Right lobe of liver (tissue), 6 donors: ENCODE results near the gene NRXN3. TPM values are rescaled to one million over a fixed set of nuclear protein-coding genes. Genes with fewer than 3 reads are reported as not detected.

Source experiments
- ATAC-seq, 4 donors: fragments of 200-7000 bp; cut with Tn5 transposase; one replicate each; pipeline ENCODE4 v1.9.1; 2020; ENCODE audit warnings: mild to moderate bottlenecking in 4 of 4, moderate library complexity in 4 of 4
- DNase-seq, 3 donors: peaks; one replicate each; pipeline ENCODE4 v3.0.0-alpha.2; 2020
- H3K27ac ChIP-seq, 3 donors: fragments of 200-600 bp; one replicate each; pipeline ENCODE4 v1.8.0; 2022
- H3K27me3 ChIP-seq, 2 donors: fragments of 200-600 bp; one replicate each; pipeline ENCODE4 v1.8.0; 2022
- H3K36me3 ChIP-seq, 4 donors: fragments of 200-600 bp; sonication (generic) in 1 of 4; one replicate each; pipeline versions ENCODE4 v1.5.1 to v1.8.0; 2017 to 2022; ENCODE audit warnings: control low read depth in 1 of 4
- H3K4me1 ChIP-seq, 4 donors: fragments of 200-600 bp; sonication (generic) in 1 of 4; one replicate each; pipeline versions ENCODE4 v1.5.1 to v1.8.0; 2017 to 2022; ENCODE audit warnings: control low read depth in 1 of 4
- H3K4me3 ChIP-seq, 3 donors: fragments of 200-600 bp; one replicate each; pipeline ENCODE4 v1.8.0; 2022
- H3K9me3 ChIP-seq, 4 donors: fragments of 200-600 bp; sonication (generic) in 1 of 4; one replicate each; pipeline versions ENCODE4 v1.5.1 to v1.8.0; 2017 to 2022; ENCODE audit warnings: control low read depth in 1 of 4
- POLR2A ChIP-seq: fragments of 450-650 bp; IDR thresholded peaks from one replicate; pipeline ENCODE4 v1.6.1; 2017; ENCODE audit warnings: antibody characterized with exemption, mild to moderate bottlenecking
- WGBS: methylation state at CpG from one replicate; pipeline ENCODE4 v1.1.6; 2018; ENCODE audit warnings: low coverage, low lambda C conversion rate; ENCODE audit not compliant: insufficient coverage; ENCODE audit errors: missing lambda C conversion rate; 5-methylcytosine and 5-hydroxymethylcytosine counted together
- intact Hi-C, 2 donors: fragments of 100-400 bp; cut with DNase I; formaldehyde crosslinking; loops; one replicate each; pipeline versions ENCODE4 v1.11.2 to v1.14.1; 2022
- total RNA-seq, 6 experiments: library from RNA; depleted of rRNA in 2 of 6; stranded (reverse); fragments of >200 nt in 2 of 6; fragmentation: NEBNext Ultra II Directional in 3 of 6; extraction: Animal tissue kit (Norgen Biotek cat#: 25700) in 3 of 6; gene quantifications; one replicate each; pipeline versions ENCODE4 v1.1.0 to v1.2.4, GENCODE V29; 2016 to 2023
- TF ChIP-seq, protein P1 (sequence below), 4 donors: fragments of 200-600 bp in 3 of 4; fragments of 450-650 bp in 1 of 4; IDR thresholded peaks; one replicate each; pipeline versions ENCODE4 v1.5.1 to v1.8.0; 2016 to 2022; ENCODE audit warnings: antibody characterized with exemption in 4 of 4, mild to moderate bottlenecking in 2 of 4
- donor health status: DM: no; HTN: yes; CAD: no.
- donor health status: DM: no; HTN: no; CAD: no.
- donor health status: DM: no; HTN: no; CAD: no.
- donor health status: DM: no; HTN: yes; CAD: no.
- donor health status: DM: no; HTN: yes; CAD: no.

The NRXN3 gene
- total RNA-seq, 6 experiments from 2014 or later = 0.06 to 0.51 (median 0.23) TPM; not detected in 1

- 52% methylated on average over 3 of the region's 3 CpGs for WGBS
- Histone ChIP-seq H3K9me3 (no peaks in the 10 kb centered on the region), H3K27me3 (no peaks in the 10 kb centered on the region), H3K4me1 (no peaks in the 10 kb centered on the region), H3K4me3 (no peak overlapping the region), H3K36me3 (no peaks in the 10 kb centered on the region), H3K27ac (no peak overlapping the region)
- no peak for DNase-seq
- no peak for TF ChIP-seq POLR2A
- TF ChIP-seq, protein P1, sequence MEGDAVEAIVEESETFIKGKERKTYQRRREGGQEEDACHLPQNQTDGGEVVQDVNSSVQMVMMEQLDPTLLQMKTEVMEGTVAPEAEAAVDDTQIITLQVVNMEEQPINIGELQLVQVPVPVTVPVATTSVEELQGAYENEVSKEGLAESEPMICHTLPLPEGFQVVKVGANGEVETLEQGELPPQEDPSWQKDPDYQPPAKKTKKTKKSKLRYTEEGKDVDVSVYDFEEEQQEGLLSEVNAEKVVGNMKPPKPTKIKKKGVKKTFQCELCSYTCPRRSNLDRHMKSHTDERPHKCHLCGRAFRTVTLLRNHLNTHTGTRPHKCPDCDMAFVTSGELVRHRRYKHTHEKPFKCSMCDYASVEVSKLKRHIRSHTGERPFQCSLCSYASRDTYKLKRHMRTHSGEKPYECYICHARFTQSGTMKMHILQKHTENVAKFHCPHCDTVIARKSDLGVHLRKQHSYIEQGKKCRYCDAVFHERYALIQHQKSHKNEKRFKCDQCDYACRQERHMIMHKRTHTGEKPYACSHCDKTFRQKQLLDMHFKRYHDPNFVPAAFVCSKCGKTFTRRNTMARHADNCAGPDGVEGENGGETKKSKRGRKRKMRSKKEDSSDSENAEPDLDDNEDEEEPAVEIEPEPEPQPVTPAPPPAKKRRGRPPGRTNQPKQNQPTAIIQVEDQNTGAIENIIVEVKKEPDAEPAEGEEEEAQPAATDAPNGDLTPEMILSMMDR (IDR thresholded peaks at IDR 0.05) = no peak
- no peak for ATAC-seq
- intact Hi-C loops = no loop called here
Measured at GRCh38 chr14:79510659-79511058, 1340.5 kb downstream of the NRXN3 start.

- H3K9me3 ChIP-seq = no peaks in the 10 kb centered on the region
- 65% methylated on average over 3 of the region's 3 CpGs for WGBS
- DNase-seq (no peak), ATAC-seq (no peak)
- H3K27ac ChIP-seq = no peak overlapping the region
- TF ChIP-seq, protein P1 (IDR thresholded peaks at IDR 0.05) = no peak
- TF ChIP-seq POLR2A = no peak
- no peaks in the 10 kb centered on the region for H3K4me1 ChIP-seq
- no peaks in the 10 kb centered on the region for H3K36me3 ChIP-seq
- H3K27me3 ChIP-seq = no peaks in the 10 kb centered on the region
- H3K4me3 ChIP-seq = no peak overlapping the region
- intact Hi-C loops = no loop called here
Measured at GRCh38 chr14:79511146-79511545, 1341.0 kb downstream of the NRXN3 start.

- TF ChIP-seq, protein P1 (IDR thresholded peaks at IDR 0.05) = no peak
- TF ChIP-seq POLR2A = no peak
- no peak for DNase-seq
- no peaks in the 10 kb centered on the region for H3K36me3 ChIP-seq
- H3K9me3 ChIP-seq = no peaks in the 10 kb centered on the region
- no peak overlapping the region for H3K27ac ChIP-seq
- WGBS = 10% methylated on average over 1 of the region's 1 CpG
- no peaks in the 10 kb centered on the region for H3K4me1 ChIP-seq
- intact Hi-C loops = no loop called here
- H3K4me3 ChIP-seq = no peak overlapping the region
- ATAC-seq = no peak
- H3K27me3 ChIP-seq = no peaks in the 10 kb centered on the region
Measured at GRCh38 chr14:79513446-79513845, 1343.3 kb downstream of the NRXN3 start.

DNA sequence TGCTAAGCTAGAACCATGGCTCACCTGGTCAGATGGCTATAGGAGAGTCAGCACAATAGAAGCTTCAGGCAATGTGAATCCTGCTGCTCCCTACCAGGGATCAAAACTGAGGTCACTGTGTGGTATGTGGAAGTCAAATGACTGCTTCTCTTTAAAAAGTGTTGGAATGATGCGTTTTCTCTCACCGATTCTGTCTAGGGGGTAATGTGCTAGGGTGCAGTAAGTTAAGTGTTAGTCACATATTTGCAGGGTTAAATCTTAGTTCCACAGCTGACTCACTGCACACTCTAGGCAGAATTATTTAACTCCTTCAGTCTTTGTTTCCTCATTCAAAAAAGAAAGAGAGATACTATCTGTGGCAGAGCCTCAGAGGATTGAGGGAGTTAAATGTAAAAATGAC is 1344.5 kb downstream of the NRXN3 start:
- 61% methylated on average over 2 of the region's 2 CpGs for WGBS
- H3K27ac ChIP-seq = no peak overlapping the region
- no peaks in the 10 kb centered on the region for H3K9me3 ChIP-seq
- H3K4me1 ChIP-seq = no peaks in the 10 kb centered on the region
- no peaks in the 10 kb centered on the region for H3K36me3 ChIP-seq
- no peak for ATAC-seq
- no peak overlapping the region for H3K4me3 ChIP-seq
- no peak for TF ChIP-seq POLR2A
- TF ChIP-seq, protein P1 (IDR thresholded peaks at IDR 0.05) = no peak
- H3K27me3 ChIP-seq = no peaks in the 10 kb centered on the region
- DNase-seq = no peak
- intact Hi-C loops = no loop called here

DNA sequence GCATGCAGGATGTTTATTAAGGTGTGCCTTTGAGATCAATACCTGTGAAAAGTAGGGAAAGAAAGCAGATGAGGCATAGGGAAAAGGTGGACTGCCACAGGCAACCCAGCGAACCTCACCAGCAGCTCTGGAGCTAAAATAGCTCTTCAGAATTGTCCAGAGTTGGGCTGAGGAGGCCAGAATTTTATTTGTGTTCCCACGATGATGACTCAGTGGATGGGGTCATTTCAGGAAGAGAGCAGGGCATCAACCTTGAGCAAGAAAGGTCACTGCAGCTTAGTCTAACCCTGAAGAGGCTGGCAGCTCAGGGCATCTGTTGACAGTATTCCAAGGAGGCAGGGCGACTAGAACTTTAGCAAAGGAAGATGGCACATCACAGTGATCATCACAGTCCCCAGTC is 1345.0 kb downstream of the NRXN3 start:
- H3K4me3 ChIP-seq = no peak overlapping the region
- no peak for TF ChIP-seq POLR2A
- TF ChIP-seq, protein P1 (IDR thresholded peaks at IDR 0.05) = no peak
- intact Hi-C loops = no loop called here
- 14% methylated on average over 2 of the region's 3 CpGs for WGBS
- DNase-seq = no peak
- no peaks in the 10 kb centered on the region for H3K36me3 ChIP-seq
- no peak overlapping the region for H3K27ac ChIP-seq
- peak in 1 of 4 donors; percentile 22 for ATAC-seq
- H3K27me3 ChIP-seq = no peaks in the 10 kb centered on the region
- no peaks in the 10 kb centered on the region for H3K9me3 ChIP-seq
- no peaks in the 10 kb centered on the region for H3K4me1 ChIP-seq
